Measurements from ENCODE around the gene SLC9A1.

- no peak for TF ChIP-seq CTCF (conservative IDR thresholded peaks at IDR 0.05)
- no peak for TF ChIP-seq EZH2 (IDR thresholded peaks at IDR 0.05; ENCODE audit: low read depth)
Observed at GRCh38 chr1:27116697-27117096, 38.2 kb downstream of the SLC9A1 start.
